ENCODE measurements around the gene RNF186. TPM values are rescaled to one million over a fixed set of nuclear protein-coding genes. Genes with fewer than 3 reads are reported as not detected.
"Not testable (repeated sequence)": the region's sequence is repeated elsewhere in the genome, so short reads cannot be mapped to it uniquely, and the experiment has no call there.

RNF186 gene
- total RNA-seq, 4 donors from 2014 or later: not detected

DNA sequence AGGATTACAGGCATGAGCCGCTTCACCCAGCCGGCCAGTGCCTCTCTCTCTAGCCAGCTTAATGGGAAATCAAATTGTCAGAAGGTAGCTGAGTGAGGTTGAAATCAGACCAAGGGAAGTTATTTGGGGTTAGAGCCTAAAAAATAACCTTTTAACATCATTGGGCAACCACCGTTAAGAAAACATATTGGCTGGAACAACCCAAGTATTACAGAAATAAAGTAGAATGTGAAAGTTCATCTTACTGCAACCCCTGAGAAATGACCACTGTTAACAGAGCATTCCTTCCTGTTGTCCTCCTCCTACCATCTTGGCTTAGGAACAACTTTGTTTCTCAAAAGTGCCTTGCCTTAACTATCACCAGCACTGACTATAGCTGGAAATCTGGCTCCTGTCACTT lies 3.2 kb upstream of the RNF186 start:
- H3K4me3 ChIP-seq: no peak overlapping the region
- no peaks in the 10 kb centered on the region for H3K27me3 ChIP-seq
- no peaks in the 10 kb centered on the region for H3K4me1 ChIP-seq
- WGBS, 2 donors (ENCODE audit: low coverage in 1 of 2): 67 to 83% methylated on average over 1 to 2 of the region's 3 CpGs
- no peaks in the 10 kb centered on the region for H3K9me3 ChIP-seq
- H3K27ac ChIP-seq: no peak overlapping the region
- no peak for ATAC-seq
- no peaks in the 10 kb centered on the region for H3K36me3 ChIP-seq
- TF ChIP-seq, protein P1, sequence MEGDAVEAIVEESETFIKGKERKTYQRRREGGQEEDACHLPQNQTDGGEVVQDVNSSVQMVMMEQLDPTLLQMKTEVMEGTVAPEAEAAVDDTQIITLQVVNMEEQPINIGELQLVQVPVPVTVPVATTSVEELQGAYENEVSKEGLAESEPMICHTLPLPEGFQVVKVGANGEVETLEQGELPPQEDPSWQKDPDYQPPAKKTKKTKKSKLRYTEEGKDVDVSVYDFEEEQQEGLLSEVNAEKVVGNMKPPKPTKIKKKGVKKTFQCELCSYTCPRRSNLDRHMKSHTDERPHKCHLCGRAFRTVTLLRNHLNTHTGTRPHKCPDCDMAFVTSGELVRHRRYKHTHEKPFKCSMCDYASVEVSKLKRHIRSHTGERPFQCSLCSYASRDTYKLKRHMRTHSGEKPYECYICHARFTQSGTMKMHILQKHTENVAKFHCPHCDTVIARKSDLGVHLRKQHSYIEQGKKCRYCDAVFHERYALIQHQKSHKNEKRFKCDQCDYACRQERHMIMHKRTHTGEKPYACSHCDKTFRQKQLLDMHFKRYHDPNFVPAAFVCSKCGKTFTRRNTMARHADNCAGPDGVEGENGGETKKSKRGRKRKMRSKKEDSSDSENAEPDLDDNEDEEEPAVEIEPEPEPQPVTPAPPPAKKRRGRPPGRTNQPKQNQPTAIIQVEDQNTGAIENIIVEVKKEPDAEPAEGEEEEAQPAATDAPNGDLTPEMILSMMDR (IDR thresholded peaks at IDR 0.05): no peak
- no peak for TF ChIP-seq POLR2A (IDR thresholded peaks at IDR 0.05)
- no peak for TF ChIP-seq POLR2AphosphoS5 (IDR thresholded peaks at IDR 0.05)
- TF ChIP-seq EP300 (IDR thresholded peaks at IDR 0.05): no peak

DNA sequence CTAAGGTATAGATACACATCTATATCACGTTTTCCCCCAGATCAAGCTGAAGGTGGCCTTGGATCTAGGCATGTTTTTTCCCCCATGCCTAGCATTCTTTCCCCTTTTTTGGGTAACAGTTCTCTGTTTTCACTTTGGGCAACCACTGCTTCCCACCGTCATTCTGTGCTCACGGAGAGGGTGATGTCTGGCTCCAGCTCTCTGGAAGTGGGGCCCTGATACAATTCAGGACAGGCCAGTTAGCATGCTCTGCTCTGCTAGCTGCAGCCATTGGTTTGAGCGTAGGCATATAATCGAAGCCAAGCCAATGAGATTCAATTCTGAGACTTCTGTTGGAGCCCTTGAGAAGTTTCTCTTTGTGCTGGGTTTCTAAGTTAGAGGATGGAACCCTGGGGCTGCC lies 2.1 kb upstream of the RNF186 start:
- Histone ChIP-seq H3K27ac (no peak overlapping the region), H3K36me3 (no peaks in the 10 kb centered on the region), H3K4me1 (no peaks in the 10 kb centered on the region), H3K9me3 (no peaks in the 10 kb centered on the region), H3K27me3 (no peaks in the 10 kb centered on the region), H3K4me3 (no peak overlapping the region)
- WGBS, 2 donors (ENCODE audit: low coverage in 1 of 2): 66 to 71% methylated on average over 1 to 3 of the region's 5 CpGs
- TF ChIP-seq, protein P1 (IDR thresholded peaks at IDR 0.05): no peak
- TF ChIP-seq POLR2A (IDR thresholded peaks at IDR 0.05) (no peak), EP300 (IDR thresholded peaks at IDR 0.05) (no peak)
- ATAC-seq: no peak

DNA sequence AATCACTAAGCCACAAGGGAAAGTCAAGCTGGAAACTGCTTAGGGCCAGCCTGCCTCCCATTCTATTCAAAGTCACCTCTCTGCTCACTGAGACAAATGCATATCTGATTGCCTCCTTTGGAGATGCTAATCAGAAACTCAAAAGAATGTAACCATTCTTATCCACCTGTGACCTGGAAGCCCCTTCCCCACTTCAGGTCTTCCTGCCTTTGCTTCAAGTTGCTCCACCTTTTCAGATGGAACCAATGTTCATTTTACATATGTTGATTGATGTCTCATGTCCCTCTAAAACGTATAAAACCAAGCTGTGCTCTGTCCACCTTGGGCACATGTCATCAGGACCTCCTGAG lies 1.6 kb upstream of the RNF186 start:
- H3K4me3 ChIP-seq, H3K27me3 ChIP-seq, ATAC-seq, H3K4me1 ChIP-seq, H3K36me3 ChIP-seq, H3K9me3 ChIP-seq, H3K27ac ChIP-seq: not testable (repeated sequence)
- WGBS, 2 donors (ENCODE audit: low coverage in 1 of 2): 53 to 60% methylated on average over 1 of the region's 1 CpG

DNA sequence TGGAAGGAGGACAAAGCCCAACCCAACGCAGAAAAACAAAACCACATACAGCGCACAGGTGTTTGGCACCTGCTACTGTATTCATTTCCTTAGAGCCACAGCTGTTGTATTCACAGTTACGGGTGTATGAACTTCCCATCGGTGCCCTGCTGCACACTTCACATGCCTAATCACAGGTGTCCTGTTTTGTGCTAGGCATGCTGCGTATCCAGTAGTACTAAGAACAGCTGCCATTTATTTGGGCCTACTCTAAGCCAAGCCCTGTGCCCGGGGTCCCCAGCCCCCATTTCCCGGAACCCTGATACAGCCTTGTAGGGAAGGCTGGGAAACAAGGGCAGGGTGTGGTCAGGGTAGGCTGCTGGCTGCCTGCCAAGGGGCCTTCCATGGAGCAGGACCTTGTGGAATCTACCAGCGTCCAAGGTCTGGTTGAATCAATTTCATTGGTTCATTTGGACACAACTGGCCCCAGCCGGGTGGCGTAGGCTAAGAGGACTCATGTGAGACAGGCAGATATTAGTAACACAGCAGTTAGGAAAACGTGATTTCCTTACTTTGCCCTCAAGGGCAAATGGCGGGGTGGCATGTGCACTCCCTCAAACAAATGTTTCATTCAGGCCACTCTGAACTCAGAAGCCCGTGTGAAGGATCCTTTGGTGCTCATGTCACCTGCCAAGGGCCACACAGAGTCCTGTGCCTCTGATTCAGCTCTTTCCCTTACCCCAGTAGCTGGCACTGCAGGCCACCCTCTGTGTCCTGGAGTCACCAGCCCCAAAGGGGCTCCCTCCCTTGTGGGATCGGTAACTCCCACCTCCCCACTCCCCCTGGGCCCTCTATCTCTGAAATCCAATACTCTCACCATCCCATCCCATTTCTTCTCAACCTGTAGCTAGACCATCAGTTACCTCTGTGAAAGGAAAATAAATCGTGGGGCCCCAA lies 986 bp upstream of the RNF186 start:
- WGBS, 2 donors (ENCODE audit: low coverage in 1 of 2): 73 to 74% methylated on average over 5 to 10 of the region's 15 CpGs
- Histone ChIP-seq H3K9me3 (no peaks in the 10 kb centered on the region), H3K27ac (no peak overlapping the region), H3K4me3 (no peak overlapping the region), H3K4me1 (no peaks in the 10 kb centered on the region), H3K36me3 (no peaks in the 10 kb centered on the region), H3K27me3 (no peaks in the 10 kb centered on the region)
- TF ChIP-seq, protein P1 (IDR thresholded peaks at IDR 0.05): no peak
- TF ChIP-seq POLR2AphosphoS5 (IDR thresholded peaks at IDR 0.05) (no peak), EP300 (IDR thresholded peaks at IDR 0.05) (no peak), POLR2A (IDR thresholded peaks at IDR 0.05) (no peak)
- no peak for ATAC-seq

DNA sequence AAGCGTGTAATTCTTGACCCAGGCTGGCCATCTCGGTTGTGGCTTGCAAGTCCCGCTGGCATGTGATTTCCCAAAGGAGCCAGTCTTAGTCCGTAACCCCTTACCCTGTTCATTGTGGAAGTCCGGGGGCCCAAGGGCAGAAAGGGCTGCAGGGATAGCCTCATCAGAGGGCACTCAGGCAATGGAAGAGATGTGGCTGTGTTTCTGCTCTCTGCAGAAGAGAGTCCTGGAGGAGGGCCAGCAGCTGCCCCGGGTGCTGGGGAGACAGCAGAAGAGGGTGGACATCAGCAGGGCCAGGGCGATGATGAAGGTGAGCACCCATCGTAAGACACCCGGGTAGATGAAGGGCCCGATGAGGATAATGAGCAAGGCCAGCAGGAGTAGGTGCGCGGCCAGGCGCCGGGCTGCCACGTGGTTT lies 830 bp downstream of the RNF186 start:
- Histone ChIP-seq H3K4me3 (no peak overlapping the region), H3K27ac (no peak overlapping the region), H3K4me1 (no peaks in the 10 kb centered on the region), H3K9me3 (no peaks in the 10 kb centered on the region), H3K36me3 (no peaks in the 10 kb centered on the region), H3K27me3 (no peaks in the 10 kb centered on the region)
- ATAC-seq: no peak
- TF ChIP-seq POLR2A (IDR thresholded peaks at IDR 0.05) (no peak), EP300 (IDR thresholded peaks at IDR 0.05) (no peak), POLR2AphosphoS5 (IDR thresholded peaks at IDR 0.05) (no peak)
- TF ChIP-seq, protein P1 (IDR thresholded peaks at IDR 0.05): no peak
- 87 to 91% methylated on average over 3 to 8 of the region's 15 CpGs for WGBS, 2 donors (ENCODE audit: low coverage in 1 of 2)

Data from gastroesophageal sphincter (tissue), 4 donors.